Jurkat, Clone E6-1 (cell line): ENCODE measurements around the gene SHISA5.
"Not testable (repeated sequence)": the region's sequence is repeated elsewhere in the genome, so short reads cannot be mapped to it uniquely, and the experiment has no call there.

Experiments used
- DNase-seq: peaks from one replicate; pipeline ENCODE4 v3.0.0-alpha.2; 2011; ENCODE audit warnings: low read depth, low spot score
- H3K4me3 ChIP-seq: 2 replicates; pipeline ENCODE4 v1.5.1; 2011; ENCODE audit warnings: mild to moderate bottlenecking, low read length, control low read depth, moderate library complexity

Gene SHISA5

GRCh38 chr3:48465531-48466378, 38.2 kb downstream of the SHISA5 start:
- peak overlapping the region; percentile 76 for H3K4me3 ChIP-seq
- peak; percentile 66 for DNase-seq

GRCh38 chr3:48465237-48465530, 38.8 kb downstream of the SHISA5 start:
- no peak overlapping the region for H3K4me3 ChIP-seq
- no peak for DNase-seq

- H3K4me3 ChIP-seq: no peak overlapping the region
- no peak for DNase-seq
Measured at GRCh38 chr3:48464713-48465221, 39.2 kb downstream of the SHISA5 start.

DNA sequence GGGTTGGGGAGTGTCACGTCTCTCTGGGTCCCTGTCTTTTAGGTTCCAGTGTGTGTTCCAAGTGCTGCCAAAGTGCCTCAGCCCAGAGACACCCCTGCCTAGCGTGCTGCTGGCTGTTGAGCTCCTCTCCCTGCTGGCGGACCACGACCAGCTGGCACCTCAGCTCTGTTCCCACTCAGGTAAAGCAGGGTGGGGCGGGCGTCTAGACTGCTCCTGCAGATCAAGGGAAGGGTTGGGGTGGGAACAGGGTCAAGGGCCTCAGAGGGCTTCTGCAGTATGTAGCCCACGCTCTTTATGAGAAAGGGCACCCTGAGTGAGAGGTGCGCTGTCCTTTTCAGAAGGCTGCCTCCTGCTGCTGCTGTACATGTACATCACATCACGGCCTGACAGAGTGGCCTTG, 40.3 kb downstream of the SHISA5 start:
- no peak overlapping the region for H3K4me3 ChIP-seq
- no peak for DNase-seq

DNA sequence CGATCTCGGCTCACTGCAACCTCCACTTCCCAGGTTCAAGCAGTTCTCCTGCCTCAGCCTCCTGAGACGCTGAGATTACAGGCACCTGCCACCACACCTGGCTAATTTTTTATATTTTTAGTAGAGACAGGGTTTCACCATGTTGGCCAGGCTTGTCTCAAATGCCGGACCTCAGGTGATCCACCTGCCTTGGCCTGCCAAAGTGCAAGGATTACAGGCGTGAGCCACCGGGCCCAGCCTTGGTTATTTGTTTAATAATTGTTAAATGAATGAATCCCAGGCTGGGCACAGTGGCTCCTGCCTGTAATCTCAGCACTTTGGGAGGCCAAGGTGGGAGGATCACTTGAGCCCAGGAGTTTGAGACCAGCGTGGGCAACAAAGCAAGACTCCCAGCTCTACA, 42.2 kb downstream of the SHISA5 start:
- not testable (repeated sequence) for H3K4me3 ChIP-seq, DNase-seq

DNA sequence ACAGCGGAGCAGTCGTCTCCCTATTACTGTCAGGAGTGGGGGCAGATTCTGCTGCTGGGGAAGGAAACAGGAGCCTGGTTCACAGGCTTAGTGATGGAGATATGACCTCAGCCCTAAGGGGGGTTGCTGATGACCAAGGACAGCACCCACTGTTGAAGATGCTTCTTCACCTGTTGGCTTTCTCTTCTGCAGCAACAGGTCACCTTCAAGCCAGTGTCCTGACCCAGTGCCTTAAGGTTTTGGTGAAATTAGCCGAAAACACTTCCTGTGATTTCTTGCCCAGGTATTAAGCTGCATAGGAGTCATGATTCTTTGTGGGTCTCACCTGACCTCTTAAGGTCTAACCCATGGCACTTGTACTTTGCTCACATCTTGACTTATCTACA, 43.5 kb downstream of the SHISA5 start:
- no peak overlapping the region for H3K4me3 ChIP-seq
- DNase-seq: no peak

DNA sequence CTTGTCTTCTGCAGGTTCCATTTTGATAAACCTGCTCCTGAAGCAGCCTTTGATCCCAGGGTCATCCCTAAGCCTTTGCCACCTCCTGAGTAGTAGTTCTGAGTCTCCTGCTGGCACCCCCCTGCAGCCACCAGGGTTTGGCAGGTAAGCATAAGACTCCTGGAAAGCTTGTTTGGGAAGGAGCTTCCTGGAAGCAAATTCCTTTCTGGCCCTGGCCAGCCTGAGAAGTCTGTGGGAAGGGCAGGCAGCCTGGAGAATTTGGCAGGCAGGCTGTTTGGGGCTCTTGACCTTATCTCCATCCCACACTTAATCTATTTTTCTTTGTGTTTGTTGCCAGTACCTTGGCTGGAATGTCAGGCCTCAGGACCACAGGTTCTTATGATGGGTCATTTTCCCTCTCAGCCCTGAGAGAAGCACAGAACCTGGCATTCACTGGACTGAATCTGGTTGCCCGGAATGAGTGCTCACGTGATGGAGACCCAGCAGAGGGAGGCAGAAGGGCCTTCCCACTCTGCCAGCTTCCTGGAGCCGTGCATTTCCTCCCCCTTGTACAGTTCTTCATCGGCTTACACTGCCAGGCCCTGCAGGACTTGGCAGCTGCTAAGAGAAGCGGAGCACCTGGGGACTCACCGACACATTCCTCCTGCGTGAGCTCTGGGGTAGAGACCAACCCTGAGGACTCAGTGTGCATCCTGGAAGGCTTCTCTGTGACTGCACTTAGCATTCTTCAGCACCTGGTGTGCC, 44.0 kb downstream of the SHISA5 start:
- no peak for DNase-seq
- no peak overlapping the region for H3K4me3 ChIP-seq

- DNase-seq: no peak
- no peak overlapping the region for H3K4me3 ChIP-seq
Measured at GRCh38 chr3:48459331-48459730, 44.6 kb downstream of the SHISA5 start.

DNA sequence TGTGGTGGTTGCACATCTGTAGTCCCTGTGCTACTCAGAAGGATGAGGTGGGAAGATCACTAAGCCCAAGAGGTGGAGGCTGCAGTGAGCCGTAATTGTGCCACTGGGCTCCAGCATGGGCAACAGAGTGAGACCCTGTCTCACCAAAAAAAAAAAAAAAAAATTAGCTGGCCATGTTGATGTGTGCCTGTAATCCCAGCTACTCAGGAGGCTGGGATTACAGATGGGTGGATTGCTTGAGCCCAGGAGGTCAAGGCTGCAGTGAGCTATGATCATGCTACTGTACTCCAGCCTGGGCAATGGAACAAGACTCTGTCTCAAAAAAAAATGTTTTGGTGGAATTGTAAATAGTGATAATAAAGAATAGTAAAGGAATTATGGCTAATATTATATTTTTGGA, 47.5 kb downstream of the SHISA5 start:
- DNase-seq: no peak
- no peak overlapping the region for H3K4me3 ChIP-seq

DNA sequence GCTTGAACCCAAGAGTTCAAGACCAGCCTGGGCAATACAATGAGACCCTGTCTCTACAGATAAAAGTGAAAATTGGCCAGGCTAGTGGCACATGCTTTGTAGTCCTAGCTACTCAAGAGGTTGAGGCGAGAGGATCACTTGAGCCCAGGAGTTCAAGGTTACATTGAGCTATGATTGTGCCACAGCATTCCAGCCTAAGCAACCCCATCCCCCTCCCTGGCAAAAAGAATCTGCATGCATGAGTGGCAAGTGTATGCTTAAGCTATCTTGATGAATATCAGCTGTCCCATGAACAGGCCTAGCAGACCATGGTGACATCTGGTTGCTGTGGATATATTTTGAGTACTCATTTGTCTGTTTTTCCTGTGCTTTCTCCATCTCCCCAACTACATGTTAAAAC, 52.7 kb downstream of the SHISA5 start:
- no peak overlapping the region for H3K4me3 ChIP-seq

DNA sequence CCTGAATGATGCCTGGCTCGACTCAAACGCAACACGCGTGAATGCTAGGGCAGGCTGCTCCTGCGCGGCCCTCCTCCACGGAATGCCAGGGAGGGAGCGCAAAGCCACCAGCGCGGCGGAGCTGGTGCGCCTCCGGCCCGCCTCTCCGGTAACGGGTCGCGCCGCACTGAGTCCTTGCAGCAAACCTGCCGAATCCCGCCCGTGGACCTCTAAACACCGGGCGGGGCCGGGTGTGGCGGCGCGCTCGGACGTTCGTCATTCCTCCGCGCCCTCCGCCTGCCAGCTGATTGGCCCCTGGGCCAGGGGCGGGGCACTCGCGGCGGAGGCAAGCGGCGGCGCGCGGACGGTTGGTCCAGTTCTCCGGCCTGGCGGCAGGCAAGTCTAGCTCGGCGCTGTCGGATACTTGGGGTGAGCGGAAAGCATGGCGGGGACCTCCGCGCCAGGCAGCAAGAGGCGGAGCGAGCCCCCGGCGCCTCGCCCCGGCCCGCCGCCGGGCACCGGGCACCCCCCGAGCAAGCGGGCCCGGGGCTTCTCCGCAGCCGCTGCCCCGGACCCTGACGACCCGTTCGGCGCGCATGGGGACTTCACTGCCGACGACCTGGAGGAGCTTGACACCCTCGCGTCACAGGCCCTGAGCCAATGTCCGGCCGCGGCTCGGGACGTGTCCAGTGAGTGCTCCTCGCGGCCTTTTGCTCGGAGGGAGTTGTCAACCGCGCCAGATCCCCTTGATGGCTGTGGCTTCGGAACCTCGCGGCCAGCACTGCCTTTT, 57.4 kb downstream of the SHISA5 start, which contains the start of gene ATRIP:
TSS of gene ATRIP (plus strand) at position 313 of the 769 bp plus-strand sequence. CDS start at position 422, 109 bp downstream.
- peak; percentile 51 for DNase-seq
- peak within 1 kb of the TSS; percentile 92 for H3K4me3 ChIP-seq

More for the DNA sequence above, 52.7 kb downstream of the SHISA5 start:
- no peak for DNase-seq

DNA sequence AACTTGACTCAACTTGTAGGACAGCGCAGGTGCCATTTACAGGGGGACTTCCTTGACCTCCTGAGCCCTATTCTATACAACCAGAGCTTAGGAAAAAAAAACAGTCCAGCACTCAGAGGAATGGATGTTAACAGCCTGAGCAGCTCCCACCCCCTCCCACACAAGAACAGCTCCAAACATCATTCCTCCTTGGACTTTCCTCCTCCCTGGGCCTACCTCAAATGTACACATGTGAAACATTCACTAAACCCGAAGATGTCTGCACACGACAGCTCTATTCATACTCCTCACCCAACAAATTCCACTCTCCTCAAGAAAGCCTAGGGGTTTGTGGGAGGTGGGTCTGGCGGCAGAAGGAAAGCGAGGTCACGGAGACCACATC, 57.9 kb downstream of the SHISA5 start:
- H3K4me3 ChIP-seq: peak overlapping the region; percentile 92
- DNase-seq: no peak

DNA sequence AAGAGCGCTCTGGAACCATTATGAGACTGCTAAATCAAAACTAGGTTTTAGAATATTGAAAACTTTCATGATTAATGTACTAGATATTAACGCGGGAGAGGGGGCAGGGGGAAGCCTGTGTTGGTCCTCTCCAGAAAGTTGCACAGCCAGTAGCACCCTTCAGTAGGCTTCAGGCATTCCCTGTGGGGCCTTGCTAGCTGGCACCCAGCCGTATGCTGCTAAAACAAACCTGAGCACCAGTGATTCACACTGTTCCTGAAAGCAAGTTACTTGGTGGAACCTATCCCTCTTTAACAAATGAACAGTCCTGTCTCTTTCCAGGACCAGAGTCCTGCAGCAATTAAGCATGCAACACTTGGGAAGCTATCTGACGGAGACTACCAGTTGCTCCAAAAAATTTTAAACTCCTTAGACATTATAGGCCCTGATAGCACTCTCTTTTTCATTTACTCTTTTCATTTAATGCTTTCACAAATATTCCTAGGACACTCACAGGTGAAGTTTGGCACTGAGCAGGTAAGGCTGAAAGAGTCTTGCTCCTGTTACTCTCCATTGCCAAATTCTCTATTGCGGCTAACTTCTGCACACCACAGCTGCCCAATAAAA, 58.6 kb downstream of the SHISA5 start:
- H3K4me3 ChIP-seq: peak overlapping the region; percentile 92
- DNase-seq: no peak

DNA sequence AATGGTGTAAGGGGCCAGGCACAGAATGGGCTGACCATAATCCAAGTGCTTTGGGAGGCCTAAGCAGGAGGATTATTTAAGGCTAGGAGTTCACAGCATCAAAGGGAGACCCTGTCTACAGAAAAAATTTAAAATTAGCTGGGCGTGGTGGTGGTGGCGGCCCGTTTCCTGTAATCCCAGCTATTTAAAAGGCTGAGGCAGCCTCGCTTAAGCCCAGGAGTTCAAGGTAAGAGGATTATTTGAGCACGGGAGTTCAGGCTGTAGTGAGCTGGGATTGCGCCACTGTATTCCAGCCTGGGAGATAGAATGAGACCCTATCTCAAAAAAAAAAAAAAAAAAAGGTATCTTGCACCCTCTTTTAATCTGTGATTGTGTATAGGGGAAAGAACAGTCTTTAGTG, 62.0 kb downstream of the SHISA5 start:
- no peak for DNase-seq
- H3K4me3 ChIP-seq: peak overlapping the region; percentile 98; the same call in 1 of the 2 replicates

- no peak for DNase-seq
- peak overlapping the region; percentile 98 for H3K4me3 ChIP-seq
Measured at GRCh38 chr3:48440590-48440958, 63.4 kb downstream of the SHISA5 start.

DNA sequence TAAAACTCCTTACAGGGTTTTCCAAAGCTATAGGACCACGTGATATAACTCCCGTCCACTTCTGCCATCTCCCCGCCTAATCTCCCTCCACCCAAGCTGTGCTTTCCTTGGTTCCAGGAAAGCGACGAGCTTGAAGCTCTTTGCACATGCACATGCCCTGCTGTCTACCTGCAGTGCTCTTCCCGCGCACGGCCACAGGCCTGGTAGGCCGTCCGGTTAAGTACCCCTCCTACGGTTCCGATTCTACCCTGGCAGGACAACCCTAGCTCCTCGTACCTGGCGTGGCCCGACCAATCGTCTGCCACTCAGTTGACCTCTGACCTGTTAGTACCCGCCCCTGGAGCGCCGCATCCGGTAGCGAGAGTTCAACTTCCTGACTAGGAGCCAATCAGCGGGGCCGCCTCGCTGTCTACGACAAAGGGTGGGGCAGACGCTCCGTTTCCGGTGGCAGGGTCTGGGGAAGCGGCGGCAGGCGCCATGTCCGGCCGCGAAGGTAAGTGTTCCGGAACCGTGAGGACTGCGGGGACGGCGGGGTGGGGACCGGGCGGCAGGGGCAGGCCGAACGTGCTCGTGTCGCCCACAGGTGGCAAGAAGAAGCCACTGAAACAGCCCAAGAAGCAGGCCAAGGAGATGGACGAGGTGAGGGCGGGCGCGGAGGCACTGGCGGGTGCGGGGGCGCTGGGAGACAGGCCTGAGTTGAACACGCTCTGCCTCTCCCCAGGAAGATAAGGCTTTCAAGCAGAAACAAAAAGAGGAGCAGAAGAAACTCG, 64.0 kb downstream of the SHISA5 start, which contains the start of the genes CCDC51 and TMA7:
TSS of gene CCDC51 (minus strand) at position 300 of the 770 bp plus-strand sequence. CDS start 4,991 bp downstream, outside the sequence.
TSS of gene TMA7 (plus strand) at position 438 of the 770 bp plus-strand sequence. CDS start at position 478, 40 bp downstream.
- peak within 1 kb of the TSS; percentile 98 for H3K4me3 ChIP-seq
- DNase-seq: peak; percentile 95

- no peak overlapping the region for H3K4me3 ChIP-seq
- DNase-seq: no peak
Measured at GRCh38 chr3:48437812-48438211, 66.2 kb downstream of the SHISA5 start.

GRCh38 chr3:48436855-48437254, 67.1 kb downstream of the SHISA5 start:
- H3K4me3 ChIP-seq: no peak overlapping the region

More at GRCh38 chr3:48436855-48437254, 67.1 kb downstream of the SHISA5 start:
- no peak for DNase-seq
